ENCODE data around the gene GOLPH3. TPM values are rescaled to one million over a fixed set of nuclear protein-coding genes. Genes with fewer than 3 reads are reported as not detected.

GOLPH3 gene
- total RNA-seq, 2 donors from 2014 or later: 128 to 130 TPM

DNA sequence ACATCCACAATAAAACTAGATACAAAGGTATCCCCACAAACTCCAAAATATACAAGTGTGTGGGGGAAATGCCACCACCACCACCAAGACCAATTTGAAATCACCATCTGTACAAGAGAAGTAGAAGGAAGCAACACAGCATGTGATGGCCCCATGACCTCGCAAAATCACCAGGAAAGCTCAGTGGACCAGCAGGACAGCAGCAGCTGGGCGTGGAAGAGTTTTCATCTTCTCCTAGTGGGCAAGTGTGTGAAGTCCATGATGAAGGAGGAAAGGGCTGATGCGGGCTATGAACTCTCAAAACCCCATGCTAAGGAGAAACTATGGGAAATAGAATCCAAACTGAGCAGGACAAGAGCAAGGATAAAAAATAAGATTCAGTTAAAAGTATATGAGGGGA, 58.1 kb downstream of the GOLPH3 start:
- intact Hi-C loops (cut with DNase I): loop anchor here (10.0 kb wide), 1 partner anchor 209 kb away; no protein-coding TSS in a partner anchor
- H3K36me3 ChIP-seq: no peaks in the 10 kb centered on the region
- H3K4me3 ChIP-seq: no peak overlapping the region
- TF ChIP-seq, protein P1, sequence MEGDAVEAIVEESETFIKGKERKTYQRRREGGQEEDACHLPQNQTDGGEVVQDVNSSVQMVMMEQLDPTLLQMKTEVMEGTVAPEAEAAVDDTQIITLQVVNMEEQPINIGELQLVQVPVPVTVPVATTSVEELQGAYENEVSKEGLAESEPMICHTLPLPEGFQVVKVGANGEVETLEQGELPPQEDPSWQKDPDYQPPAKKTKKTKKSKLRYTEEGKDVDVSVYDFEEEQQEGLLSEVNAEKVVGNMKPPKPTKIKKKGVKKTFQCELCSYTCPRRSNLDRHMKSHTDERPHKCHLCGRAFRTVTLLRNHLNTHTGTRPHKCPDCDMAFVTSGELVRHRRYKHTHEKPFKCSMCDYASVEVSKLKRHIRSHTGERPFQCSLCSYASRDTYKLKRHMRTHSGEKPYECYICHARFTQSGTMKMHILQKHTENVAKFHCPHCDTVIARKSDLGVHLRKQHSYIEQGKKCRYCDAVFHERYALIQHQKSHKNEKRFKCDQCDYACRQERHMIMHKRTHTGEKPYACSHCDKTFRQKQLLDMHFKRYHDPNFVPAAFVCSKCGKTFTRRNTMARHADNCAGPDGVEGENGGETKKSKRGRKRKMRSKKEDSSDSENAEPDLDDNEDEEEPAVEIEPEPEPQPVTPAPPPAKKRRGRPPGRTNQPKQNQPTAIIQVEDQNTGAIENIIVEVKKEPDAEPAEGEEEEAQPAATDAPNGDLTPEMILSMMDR (IDR thresholded peaks at IDR 0.05): no peak
- H3K9ac ChIP-seq (ENCODE audit: low read depth in 2 of 2, low read length in 2 of 2): no peak overlapping the region
- DNase-seq: no peak
- H3K4me1 ChIP-seq: no peaks in the 10 kb centered on the region
- H3K27ac ChIP-seq: no peak overlapping the region
- no peaks in the 10 kb centered on the region for H3K9me3 ChIP-seq
- no peaks in the 10 kb centered on the region for H3K27me3 ChIP-seq

GRCh38 chr5:32110111-32110696, 63.9 kb downstream of the GOLPH3 start:
- Histone ChIP-seq H3K27ac (no peak overlapping the region), H3K4me3 (no peak overlapping the region), H3K27me3 (no peaks in the 10 kb centered on the region), H3K9ac (ENCODE audit: low read depth in 2 of 2, low read length in 2 of 2) (no peak overlapping the region), H3K4me1 (no peaks in the 10 kb centered on the region), H3K36me3 (peaks cover under 1% of the 10 kb centered on the region), H3K9me3 (no peaks in the 10 kb centered on the region)
- DNase-seq: no peak
- TF ChIP-seq, protein P1 (IDR thresholded peaks at IDR 0.05): no peak
- intact Hi-C loops (cut with DNase I): loop anchor here (10.0 kb wide), 1 partner anchor 215 kb away; no protein-coding TSS in a partner anchor

DNA sequence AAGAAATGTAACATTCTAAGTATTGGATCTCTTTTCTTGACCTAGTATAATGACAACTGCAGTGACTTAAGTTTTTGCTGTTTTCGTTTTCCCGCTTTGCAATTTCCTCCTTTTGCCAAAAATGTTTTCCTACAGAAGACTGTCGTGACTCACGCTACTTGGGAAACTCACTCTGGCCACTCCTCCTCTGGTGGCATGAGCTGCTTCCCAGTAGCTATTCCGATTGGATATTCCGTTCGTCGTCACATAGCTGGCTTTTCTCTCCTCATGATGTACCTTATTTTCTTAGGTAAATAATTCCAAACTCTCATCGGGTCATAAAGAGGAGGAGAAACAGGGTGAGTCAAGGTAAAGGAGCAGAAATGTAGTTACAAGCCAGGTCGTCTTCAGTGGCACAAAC, 64.9 kb downstream of the GOLPH3 start:
- H3K27ac ChIP-seq: no peak overlapping the region
- no peaks in the 10 kb centered on the region for H3K4me1 ChIP-seq
- H3K27me3 ChIP-seq: no peaks in the 10 kb centered on the region
- H3K9me3 ChIP-seq: no peaks in the 10 kb centered on the region
- H3K4me3 ChIP-seq: no peak overlapping the region
- no peak for DNase-seq
- TF ChIP-seq, protein P1 (IDR thresholded peaks at IDR 0.05): no peak
- H3K9ac ChIP-seq (ENCODE audit: low read depth in 2 of 2, low read length in 2 of 2): no peak overlapping the region
- peaks cover 10% of the 10 kb centered on the region for H3K36me3 ChIP-seq
- intact Hi-C loops (cut with DNase I): no loop called here

DNA sequence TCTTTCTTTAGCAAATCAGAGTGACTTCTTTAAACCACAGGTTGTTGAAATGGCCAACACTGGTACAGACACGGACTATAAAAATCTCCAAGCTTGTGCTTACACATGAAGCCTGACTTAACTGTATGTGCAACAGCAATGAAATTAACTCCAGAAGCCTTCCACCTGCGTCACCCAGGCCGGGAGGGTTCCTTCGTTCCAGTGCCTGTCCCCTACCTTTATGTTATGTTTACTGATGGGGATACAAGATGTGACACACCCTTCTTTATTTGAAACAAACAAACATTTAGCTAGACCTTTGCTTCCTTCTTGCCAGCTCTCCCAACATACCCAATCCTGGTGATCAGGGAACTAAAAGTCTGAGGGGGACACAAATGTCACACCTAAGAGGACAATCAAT, 66.0 kb downstream of the GOLPH3 start:
- TF ChIP-seq, protein P1 (IDR thresholded peaks at IDR 0.05): no peak
- no peaks in the 10 kb centered on the region for H3K27me3 ChIP-seq
- intact Hi-C loops (cut with DNase I): no loop called here
- H3K9ac ChIP-seq (ENCODE audit: low read depth in 2 of 2, low read length in 2 of 2): no peak overlapping the region
- no peaks in the 10 kb centered on the region for H3K4me1 ChIP-seq
- H3K4me3 ChIP-seq: no peak overlapping the region
- H3K36me3 ChIP-seq: peaks cover 11% of the 10 kb centered on the region
- DNase-seq: no peak
- H3K27ac ChIP-seq: no peak overlapping the region
- H3K9me3 ChIP-seq: no peaks in the 10 kb centered on the region

- intact Hi-C loops (cut with DNase I): no loop called here
- Histone ChIP-seq H3K27me3 (no peaks in the 10 kb centered on the region), H3K4me3 (no peak overlapping the region), H3K9me3 (no peaks in the 10 kb centered on the region), H3K27ac (no peak overlapping the region), H3K9ac (ENCODE audit: low read depth in 2 of 2, low read length in 2 of 2) (no peak overlapping the region), H3K36me3 (peaks cover 11% of the 10 kb centered on the region), H3K4me1 (no peaks in the 10 kb centered on the region)
- no peak for DNase-seq
- TF ChIP-seq, protein P1 (IDR thresholded peaks at IDR 0.05): no peak
Observed at GRCh38 chr5:32107291-32107690, 66.8 kb downstream of the GOLPH3 start.
